ENCODE measurements around the gene HK3. TPM values are rescaled to one million over a fixed set of nuclear protein-coding genes. Genes with fewer than 3 reads are reported as not detected.

Gene HK3
- total RNA-seq, 1 donor from 2014 or later, result 0.51 TPM

- Mint-ChIP-seq H3K4me3 (ENCODE audit: unreplicated experiment) (no peak overlapping the region), H3K9me3 (ENCODE audit: unreplicated experiment) (no peaks in the 10 kb centered on the region), H3K27ac (ENCODE audit: unreplicated experiment) (no peak overlapping the region), H3K27me3 (ENCODE audit: unreplicated experiment) (peaks cover 6% of the 10 kb centered on the region), H3K4me1 (ENCODE audit: unreplicated experiment) (no peaks in the 10 kb centered on the region), H3K36me3 (ENCODE audit: low read depth, unreplicated experiment) (no peaks in the 10 kb centered on the region)
- DNase-seq (ENCODE audit: low spot score), result no peak
- no peak for TF ChIP-seq CTCF (IDR thresholded peaks at IDR 0.05; ENCODE audit: unreplicated experiment)
Observed at GRCh38 chr5:176847726-176848290, 51.3 kb downstream of the HK3 start.

DNA sequence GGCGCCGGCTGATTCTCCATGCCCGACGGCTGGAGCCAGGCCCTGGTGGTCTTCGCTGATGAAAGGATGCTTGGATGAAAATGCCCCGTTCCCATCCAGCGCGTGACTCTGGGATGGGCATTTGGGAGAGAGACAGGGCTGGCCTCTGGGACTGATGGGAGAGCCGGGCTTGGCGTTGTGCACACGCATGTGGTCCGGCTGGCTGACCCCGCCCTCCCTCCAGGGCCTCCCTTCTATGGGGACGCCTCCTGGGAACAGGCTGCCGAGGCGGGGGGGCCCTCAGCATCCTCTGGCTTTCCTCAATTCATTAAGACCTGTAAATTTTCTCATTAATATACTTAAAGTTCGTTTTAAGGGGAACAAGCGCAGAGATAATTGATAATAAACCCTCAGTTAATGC lies 52.0 kb downstream of the HK3 start:
- H3K36me3 Mint-ChIP-seq (ENCODE audit: low read depth, unreplicated experiment), result no peaks in the 10 kb centered on the region
- TF ChIP-seq CTCF (IDR thresholded peaks at IDR 0.05; ENCODE audit: unreplicated experiment), result no peak
- H3K27me3 Mint-ChIP-seq (ENCODE audit: unreplicated experiment), result peaks cover 6% of the 10 kb centered on the region
- no peak for DNase-seq (ENCODE audit: low spot score)
- H3K4me3 Mint-ChIP-seq (ENCODE audit: unreplicated experiment), result no peak overlapping the region
- H3K27ac Mint-ChIP-seq (ENCODE audit: unreplicated experiment), result no peak overlapping the region
- H3K9me3 Mint-ChIP-seq (ENCODE audit: unreplicated experiment), result no peaks in the 10 kb centered on the region
- H3K4me1 Mint-ChIP-seq (ENCODE audit: unreplicated experiment), result no peaks in the 10 kb centered on the region

DNA sequence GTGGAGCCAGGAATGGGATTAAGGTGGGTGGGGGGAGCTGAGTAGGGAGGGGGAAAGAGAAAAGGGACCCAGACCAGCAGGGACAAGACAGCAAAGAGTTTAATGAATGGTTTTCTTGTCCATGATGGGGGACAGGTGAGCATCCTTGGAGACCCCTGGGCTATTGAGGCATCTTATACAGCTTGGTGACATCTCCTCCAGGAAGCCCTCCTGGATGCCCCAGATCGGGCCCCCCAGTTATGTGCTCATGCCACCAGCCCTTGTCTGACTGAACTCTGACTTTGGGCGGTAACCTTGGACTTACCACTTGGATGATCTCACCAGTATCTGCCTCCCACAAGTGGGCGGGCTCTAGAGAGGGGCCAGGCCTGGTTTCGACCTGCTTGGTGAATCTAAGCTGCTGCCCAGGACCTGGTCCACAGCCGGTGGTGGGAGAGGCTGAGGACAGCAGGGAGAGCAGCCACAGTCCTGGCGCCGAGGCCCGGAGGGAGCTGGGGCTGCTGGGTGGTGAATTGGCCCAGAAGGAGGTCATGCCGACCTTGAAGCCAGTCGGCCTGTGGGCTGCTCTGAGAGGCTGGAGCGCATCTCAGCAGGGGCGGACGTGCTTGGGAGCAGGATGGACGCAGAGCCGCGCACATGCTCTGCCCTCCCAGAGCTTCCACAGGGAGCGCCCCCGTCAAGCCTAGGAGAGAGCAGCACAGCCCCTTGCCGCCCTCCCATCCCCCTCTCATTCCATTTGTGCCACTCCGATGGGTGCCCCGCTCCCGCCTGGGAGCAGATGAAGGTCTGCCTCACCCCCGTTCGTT lies 52.6 kb downstream of the HK3 start:
- Mint-ChIP-seq H3K27ac (ENCODE audit: unreplicated experiment) (no peak overlapping the region), H3K4me3 (ENCODE audit: unreplicated experiment) (no peak overlapping the region), H3K9me3 (ENCODE audit: unreplicated experiment) (no peaks in the 10 kb centered on the region), H3K4me1 (ENCODE audit: unreplicated experiment) (no peaks in the 10 kb centered on the region), H3K36me3 (ENCODE audit: low read depth, unreplicated experiment) (no peaks in the 10 kb centered on the region), H3K27me3 (ENCODE audit: unreplicated experiment) (peaks cover 6% of the 10 kb centered on the region)
- no peak for TF ChIP-seq CTCF (IDR thresholded peaks at IDR 0.05; ENCODE audit: unreplicated experiment)
- no peak for DNase-seq (ENCODE audit: low spot score)

DNA sequence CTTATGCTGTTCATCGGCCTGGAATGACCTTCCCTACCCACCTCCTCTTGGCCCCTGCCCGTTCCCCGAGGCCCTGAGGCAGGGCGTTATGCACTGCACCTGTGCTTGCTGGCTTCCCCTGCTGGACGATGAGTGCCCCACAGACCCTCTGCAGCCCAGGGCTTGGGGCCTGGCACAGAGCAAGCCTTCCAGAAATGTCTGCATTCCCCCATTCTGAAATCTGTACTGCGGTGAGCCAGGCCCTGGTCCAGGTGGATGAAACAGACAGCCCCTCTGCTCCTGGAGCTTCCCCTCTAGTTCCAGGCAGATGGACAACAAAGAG lies 53.8 kb downstream of the HK3 start:
- H3K27ac Mint-ChIP-seq (ENCODE audit: unreplicated experiment), result no peak overlapping the region
- no peaks in the 10 kb centered on the region for H3K36me3 Mint-ChIP-seq (ENCODE audit: low read depth, unreplicated experiment)
- H3K27me3 Mint-ChIP-seq (ENCODE audit: unreplicated experiment), result peaks cover 3% of the 10 kb centered on the region
- no peak for TF ChIP-seq CTCF (IDR thresholded peaks at IDR 0.05; ENCODE audit: unreplicated experiment)
- H3K4me3 Mint-ChIP-seq (ENCODE audit: unreplicated experiment), result no peak overlapping the region
- no peak for DNase-seq (ENCODE audit: low spot score)
- no peaks in the 10 kb centered on the region for H3K9me3 Mint-ChIP-seq (ENCODE audit: unreplicated experiment)
- no peaks in the 10 kb centered on the region for H3K4me1 Mint-ChIP-seq (ENCODE audit: unreplicated experiment)

DNA sequence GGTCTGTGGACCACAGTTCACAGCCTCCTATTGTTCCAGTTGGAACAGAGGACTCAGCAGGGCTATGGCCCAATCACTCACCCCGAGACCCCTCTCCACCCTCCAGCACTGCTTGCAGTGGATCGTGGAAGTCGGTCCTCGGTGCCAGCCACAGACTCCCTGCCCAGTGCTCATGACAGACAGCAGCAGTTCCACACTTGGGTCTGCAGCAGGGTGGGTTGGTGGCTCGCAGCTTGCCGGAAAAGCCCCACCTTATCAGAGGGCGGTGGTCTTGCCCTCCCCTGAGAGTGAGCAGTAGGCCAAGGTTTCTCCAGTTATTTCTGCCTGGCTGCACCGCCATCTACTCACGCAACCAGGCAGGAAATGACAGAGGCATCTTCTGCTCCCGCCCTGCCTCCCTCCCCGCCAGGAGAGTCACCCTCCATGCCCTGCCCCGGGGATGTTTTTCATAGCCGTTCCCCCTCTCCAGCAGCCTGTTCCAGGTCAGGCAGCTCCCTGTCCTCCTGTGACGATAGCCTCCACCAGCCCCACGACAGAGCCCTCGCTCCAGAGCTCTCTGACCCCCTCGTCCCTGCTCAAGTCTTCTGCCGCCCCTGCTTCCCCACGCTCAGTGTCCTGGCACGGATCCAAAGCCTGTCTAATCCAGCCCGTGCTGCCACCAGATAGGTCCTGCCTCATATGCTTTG lies 54.3 kb downstream of the HK3 start:
- TF ChIP-seq CTCF (IDR thresholded peaks at IDR 0.05; ENCODE audit: unreplicated experiment), result no peak
- DNase-seq (ENCODE audit: low spot score), result no peak
- no peaks in the 10 kb centered on the region for H3K4me1 Mint-ChIP-seq (ENCODE audit: unreplicated experiment)
- H3K27me3 Mint-ChIP-seq (ENCODE audit: unreplicated experiment), result peaks cover 3% of the 10 kb centered on the region
- H3K27ac Mint-ChIP-seq (ENCODE audit: unreplicated experiment), result peak overlapping the region; percentile 18
- no peaks in the 10 kb centered on the region for H3K36me3 Mint-ChIP-seq (ENCODE audit: low read depth, unreplicated experiment)
- H3K4me3 Mint-ChIP-seq (ENCODE audit: unreplicated experiment), result no peak overlapping the region
- no peaks in the 10 kb centered on the region for H3K9me3 Mint-ChIP-seq (ENCODE audit: unreplicated experiment)

All from endothelial cell (in vitro differentiated cells).